GM21381 (cell line): ENCODE results near the gene TENT4B.

Experiments used
- ATAC-seq: cut with Tn5 transposase; IDR thresholded peaks from one replicate; pipeline ENCODE4 v1.9.1; 2021; ENCODE audit warnings: mild to moderate bottlenecking, moderate library complexity; ENCODE audit not compliant: unreplicated experiment

TENT4B gene

DNA sequence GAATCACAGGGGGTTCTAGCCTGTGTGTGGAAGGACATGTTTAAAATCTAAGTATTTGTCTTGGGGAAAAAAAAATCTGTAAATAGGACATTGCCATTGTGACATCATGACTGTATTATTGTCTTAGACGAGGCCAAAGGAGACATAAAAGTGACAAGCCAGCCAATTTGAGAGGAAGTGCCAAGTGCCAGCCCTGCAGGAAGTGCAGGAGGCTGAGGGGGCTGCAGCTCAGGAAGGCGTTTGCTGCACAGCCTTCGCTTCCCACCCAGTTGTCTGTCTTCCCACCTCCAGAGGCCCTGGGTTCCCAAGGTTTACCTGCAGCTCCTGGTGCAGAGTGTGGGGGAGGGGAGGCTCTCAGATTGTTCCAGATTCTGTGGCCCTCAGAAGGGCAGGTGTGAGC, 114.5 kb downstream of the TENT4B start:
- ATAC-seq, result no peak

DNA sequence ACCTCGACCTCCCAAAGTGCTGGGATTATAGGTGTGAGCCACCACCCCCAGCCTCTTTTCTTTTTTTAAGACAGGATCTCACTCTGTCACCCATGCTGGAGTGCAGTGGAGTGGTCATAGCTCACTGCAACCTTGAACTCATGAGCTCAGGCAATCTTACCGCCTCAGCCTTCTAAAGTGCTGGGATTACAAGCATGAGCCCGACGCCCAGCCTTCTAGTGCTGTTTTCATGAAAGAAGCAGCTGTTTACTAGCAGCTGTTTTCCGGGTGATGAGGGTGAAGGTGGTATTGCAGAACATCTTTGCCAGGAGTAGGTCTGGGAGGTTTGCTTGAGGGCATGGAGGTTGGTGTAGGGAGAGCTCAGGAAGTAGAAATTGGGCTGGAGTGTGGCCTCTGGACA, 115.2 kb downstream of the TENT4B start:
- no peak for ATAC-seq

DNA sequence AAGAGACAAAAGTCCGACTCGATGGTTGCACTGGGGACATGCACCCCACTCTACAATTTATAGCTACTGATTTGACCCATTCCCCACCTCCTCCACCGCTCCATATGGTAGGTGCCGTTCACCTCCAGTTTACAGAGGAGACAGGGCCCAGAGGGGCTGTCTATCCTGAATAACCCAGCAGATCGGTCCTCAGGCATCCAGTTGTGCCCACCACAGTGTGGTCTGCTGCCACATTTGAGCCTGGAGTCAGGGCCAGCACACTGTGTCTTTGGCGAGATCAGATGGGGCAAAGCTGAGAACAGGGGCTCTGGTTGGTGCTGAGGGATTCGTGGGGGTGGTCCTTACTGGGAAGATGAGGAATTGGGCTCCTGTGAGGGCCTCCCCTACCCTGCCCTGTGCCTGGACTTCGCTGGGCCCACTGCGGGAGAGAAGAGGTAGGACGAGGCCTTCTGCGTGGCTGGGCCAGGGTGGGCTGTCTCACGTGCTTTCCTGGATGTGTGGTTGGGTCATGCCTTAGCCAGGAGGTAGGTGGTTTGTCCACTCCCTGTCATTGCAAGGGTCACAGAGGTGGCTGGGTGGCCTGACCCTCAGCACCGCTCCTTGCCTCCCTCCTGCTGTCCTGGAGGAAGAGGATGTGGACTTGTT, 116.1 kb downstream of the TENT4B start:
- ATAC-seq, result no peak

DNA sequence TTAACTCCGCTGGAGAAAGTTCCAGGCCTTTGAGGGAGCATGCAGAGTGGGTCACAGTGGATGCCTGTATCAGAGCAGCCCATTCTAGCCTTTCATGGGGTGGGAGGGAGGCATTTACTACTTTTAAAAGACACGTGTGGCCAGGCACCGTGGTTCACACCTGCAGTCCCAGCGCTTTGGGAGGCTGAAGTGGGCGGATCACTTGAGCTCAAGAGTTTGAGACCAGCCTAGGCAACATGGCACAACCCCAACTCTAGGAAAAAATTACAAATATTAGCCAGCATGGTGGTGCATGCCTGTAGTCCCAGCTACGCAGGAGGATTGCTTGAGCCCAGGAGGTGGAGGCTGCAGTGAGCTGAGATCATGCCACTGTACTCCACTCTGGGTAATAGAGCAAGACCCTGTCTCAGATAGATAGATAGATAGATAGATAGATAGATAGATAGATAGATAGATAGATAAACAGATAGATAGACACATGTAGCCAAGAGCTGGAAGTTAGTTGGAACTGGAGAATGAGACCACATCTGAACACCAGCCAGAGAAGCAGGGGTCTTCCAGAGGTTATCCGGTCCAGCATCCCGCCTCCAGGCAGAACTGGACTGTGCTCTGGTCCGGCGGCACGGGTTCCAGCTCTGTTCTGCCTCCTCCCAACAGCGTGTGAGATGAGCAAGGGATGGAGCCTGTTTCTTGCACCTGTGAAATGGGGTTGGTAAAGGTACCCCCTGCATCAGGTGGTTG, 116.8 kb downstream of the TENT4B start:
- no peak for ATAC-seq

DNA sequence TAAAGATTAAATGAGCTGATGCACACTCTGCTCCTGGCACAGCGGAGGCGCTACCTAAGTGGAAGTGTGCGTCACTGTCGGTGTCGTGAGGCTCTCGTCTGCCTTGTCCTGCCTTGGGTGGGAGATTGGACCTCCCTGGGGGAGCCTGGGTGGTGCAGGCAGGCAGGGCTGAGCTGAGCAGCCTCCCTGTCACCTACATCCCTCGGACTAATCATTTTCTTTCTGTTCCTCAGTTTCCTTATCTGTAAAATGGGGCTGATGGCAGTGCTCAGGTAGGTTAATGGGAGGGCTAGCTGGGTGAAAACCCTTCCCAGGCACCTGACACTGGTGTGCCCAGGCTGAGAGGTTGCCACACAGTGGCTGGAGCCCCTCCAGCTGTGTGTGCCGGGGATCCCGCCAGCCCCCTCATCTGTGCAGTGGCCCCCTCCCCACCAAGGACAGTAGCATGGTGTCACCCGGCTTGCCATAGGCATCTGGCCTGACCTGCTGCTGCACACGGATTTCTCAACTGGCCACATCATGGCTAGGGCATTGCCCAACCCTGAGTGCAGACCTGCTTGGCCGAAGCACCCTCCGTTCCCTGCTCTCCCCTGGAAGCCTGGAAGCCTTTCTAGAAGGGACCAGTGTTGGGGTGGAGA, 117.5 kb downstream of the TENT4B start:
- ATAC-seq, result no peak

DNA sequence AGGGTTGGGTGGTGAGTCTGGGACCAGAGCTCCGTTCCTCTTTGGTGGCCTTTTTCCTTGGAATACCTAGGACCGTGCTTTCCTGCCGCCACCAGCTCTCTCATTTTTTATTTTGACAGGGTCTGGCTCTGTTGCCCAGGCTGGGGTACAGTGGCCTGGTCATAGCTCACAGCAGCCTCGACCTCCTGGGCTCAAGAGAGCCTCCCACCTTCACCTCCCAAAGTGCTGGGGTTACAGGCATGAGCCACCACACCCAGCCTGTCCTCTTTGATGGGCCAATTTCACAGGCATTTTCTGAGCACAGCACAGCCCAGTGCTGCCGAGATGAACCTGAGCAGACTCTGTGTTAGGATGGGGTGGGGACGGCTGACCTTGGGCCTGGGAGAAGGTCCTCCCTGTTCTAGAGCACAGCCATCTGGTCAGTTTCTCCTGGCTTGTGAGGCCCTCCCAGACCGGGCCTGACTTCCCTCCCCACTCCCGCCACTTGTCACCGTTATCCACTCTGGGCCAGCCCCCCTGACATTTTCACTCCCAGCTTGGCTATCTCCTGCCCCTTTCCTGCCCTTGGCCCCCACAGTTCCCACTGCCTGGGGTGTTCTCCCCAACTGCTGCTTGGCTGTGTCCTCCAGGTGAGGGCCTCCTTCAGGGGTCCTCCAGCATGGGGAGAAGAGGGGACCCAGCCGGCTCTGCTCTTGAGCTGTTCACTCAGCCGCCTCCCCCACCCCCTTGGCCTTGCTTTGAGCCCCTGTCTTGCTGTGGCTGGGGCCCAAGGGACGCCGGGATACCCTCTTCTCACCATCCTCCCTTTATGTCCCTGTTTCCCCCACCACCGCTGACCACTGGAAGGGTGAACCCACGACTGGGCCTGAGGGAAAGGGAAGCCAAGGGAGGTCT, 118.3 kb downstream of the TENT4B start:
- no peak for ATAC-seq

DNA sequence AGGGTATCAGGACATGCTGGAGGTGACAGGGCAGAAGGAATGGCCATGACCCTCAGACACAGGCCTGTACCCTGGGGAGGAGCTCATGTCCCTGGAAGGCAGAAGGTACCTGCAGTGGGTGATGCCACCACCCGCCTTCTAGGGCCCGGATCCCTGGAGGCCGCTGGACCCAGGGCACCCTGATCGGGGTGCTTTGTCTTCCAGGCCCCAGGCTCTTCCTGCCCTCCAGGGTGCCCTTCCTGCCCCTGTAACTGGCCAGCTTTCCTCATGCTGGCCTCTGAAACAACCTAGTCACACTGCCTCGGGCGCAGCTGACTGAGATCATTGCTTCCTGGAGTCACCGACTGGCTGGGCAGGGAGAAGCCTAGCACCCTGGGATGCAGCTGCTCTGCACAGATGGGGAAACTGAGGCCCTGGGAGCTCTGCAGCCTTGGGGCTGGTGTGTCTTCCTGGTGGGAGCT, 119.0 kb downstream of the TENT4B start:
- no peak for ATAC-seq

DNA sequence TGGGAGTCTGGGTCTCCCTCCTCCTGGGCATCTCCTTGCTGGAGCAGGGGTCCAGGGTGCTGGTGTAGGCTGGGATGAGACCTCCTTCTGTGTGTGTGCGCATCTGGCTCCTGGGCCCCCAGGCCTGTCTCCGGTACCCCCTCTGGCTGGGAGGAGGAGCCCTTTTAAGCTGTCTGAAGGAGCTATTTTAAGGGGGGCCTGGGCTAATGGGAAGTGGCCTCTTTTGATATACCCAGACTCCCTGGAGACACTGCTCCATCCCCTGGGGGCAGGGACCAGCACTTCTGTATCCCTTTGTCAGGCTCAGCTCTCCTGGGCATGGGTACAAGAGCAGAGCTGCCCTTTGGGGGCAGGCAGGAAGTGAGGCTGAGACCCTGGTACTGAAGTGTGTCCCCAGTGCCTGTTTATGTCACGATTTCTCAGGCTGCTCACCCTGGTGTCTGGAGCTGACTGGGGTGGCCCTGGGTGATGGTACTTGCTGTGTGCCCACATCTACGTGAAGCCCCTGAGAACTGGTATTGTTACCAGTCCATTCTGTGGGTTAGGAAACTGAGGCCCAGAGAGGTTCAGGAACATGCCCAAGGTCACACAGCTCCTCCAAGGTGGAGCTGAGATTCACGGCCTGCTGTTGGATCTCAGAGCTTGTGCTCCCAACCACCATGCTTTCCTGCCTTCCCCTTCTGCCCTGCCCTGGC, 119.7 kb downstream of the TENT4B start:
- ATAC-seq, result no peak

DNA sequence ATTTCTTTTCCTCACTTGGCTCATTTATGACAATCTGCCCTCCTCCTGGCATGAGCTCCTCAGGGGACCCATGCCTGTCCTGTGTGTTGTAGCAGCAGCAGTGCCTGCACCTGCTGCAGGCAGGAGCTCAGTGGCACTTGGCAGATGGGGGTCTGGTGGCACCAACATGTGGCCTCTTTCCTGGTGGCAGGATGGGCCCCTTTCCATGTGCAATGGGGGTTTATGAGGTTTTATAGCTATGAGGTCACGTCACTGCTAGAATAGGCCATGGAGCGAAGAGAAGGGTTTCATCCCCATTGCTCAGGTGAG, 120.2 kb downstream of the TENT4B start:
- no peak for ATAC-seq

DNA sequence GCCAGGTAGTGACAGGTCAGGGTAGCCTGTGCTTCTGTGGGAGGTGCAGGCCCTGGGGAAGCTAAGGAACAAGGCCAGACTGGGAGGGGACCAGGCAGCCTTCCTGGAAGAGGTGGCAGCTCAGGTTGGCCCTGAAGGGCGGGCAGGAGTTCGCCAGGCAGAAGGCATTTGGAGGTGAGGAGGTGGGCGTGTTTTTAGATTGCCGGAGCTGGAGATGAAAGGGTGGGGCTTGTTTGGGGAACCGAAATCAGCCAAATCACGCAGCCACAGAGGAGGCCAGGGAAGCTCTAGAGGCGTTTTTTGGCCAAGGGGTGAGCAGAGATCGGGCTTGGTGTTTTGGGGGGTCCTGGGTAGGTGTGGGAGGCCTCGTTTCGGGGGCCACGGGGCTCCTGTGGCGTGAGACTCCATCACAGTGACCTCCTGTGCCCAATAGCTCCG, 120.8 kb downstream of the TENT4B start:
- peak; percentile 65 for ATAC-seq

DNA sequence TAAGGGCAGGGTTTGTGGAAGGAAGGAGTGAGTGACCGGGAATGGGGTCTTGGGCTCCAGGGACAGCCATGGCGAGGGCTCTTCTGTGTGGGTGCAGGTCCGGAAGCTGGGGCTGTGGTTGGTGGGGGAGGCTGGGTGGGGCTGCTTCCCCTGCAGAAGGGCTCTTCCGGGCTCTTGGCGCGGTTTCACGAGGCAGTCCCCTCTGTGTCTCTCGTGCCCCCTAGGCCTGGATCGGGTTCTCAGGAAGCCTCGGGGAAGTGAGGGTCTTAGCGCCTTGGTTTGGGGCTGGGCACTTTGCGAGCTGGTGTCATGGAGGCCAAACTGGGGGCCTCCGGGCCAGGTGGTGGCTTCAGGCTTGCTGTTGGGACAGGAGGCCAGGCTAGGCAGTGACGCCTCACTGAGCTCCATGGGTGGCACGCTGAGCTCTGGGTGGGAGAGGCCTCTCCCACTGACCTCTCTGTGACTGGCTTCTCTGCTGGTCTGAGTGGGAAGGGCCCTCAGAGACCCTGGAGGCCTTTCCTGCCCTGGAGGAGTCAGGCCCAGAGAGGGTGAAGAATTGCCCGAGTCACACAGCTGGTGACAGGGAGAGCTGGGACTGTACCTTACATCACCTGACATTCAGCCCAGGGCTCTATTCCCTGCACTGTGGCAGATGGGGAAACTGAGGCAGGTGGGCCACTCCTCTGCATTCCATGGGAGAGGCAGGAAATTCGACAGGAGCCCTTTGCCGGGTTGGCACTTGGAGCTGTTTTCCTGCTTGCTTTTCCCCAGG, 121.4 kb downstream of the TENT4B start:
- peak; percentile 36 for ATAC-seq

DNA sequence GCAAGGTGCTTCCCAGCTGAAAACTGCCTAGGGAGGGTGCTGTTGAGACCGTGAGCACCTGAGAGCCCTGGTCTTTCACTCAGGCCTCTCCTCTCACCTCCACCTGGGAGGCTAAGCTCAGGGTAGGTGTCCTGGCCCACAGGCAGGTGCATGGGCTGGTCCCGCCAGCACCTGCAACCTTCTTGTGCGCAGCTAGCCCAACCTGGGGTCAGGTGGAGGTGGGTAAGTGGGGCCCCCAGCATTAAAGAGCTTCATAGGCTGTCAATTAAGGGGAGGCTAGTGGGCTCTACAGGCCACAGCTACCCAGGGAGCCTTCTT, 122.0 kb downstream of the TENT4B start:
- ATAC-seq, result no peak

DNA sequence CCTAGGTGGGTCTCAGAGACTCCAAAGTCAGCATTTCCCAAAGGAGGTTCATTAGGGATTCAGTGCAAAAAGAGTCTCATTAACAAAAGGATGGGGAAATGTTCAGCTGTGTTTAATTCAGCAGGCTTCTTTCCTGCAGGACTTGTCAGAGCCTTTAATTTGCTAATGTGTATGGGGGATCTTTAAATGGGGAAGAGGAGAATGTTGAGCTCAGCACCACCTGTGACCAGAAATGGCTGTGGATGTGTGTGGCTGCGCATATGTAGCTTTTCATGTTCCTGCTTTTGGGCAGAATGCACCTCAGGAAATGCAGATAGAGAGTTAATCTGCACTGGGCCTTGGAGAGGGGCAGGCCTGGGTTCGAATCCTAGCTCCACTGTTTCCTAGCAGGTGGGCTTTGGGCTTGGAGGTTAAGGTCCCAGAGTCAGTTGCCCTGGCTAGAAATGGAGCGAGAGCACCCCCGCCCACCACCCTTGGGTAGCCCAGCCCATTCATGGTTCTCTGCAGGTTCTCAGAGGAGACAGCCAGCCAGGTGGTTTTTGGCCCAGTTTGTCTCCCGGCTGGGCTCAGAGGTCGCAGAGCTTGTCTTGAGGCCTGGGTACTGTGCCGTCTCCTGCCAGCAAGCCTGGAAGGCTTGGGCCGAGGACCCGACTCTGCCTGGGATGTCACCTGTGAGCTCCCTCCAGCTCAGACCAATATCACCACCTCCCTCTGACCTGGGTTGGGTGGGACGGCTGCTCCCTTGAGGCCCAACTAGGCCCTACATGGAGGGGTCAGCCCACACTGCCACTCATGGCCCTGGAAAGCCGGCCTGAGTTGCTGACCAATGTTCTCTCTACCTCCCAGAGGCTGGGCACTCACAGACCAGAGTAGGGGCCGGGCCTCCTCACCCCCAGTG, 122.6 kb downstream of the TENT4B start:
- ATAC-seq, result no peak

DNA sequence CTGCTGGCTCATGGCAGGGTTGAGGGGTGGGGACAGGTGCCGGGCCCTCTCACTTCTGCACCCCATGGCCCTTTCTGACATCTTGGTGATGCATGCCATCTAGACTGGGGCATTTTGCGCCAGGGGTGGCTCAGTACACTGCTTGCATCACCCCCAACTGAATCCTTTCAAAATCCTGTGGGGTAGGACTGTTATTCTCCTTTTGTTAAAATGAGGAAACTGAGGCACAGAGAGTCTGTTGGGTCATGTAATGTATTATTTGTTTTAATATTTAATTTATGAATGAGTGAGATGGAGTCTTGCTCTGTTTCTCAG, 123.2 kb downstream of the TENT4B start:
- ATAC-seq, result no peak

DNA sequence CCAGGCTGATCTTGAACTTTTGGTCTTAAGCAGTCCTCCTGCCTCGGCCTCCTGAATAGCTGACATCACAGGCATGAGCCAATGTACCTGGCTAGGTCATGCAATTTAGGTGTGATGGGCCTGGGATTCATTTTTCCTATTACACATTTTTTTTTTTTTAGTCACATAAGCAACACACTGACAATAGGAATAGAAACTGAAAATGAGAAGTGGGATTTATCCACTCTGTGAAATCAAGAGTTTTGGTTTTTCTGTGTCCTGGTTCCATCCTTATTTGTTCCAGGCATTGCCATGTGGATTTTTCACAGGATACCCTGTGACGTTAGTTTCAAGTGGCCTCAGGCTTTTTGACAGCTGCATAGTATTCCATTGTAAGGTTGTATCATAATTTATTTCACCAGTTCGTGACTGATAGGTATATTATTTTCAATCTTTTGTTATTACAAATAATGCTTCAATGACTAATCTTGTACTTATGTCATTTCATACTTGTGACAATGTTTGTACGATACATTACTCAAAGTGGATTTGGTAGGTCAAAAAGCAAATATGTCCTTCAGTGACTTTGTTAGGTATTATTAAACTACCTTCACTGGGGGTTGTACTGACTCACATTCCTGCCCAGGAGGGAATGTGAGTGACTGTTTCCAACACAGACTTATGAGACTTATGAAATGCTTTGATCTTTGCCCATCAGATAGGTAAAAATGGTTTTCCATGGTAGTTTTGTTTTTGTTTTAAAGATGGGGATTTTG, 123.9 kb downstream of the TENT4B start:
- ATAC-seq, result no peak

DNA sequence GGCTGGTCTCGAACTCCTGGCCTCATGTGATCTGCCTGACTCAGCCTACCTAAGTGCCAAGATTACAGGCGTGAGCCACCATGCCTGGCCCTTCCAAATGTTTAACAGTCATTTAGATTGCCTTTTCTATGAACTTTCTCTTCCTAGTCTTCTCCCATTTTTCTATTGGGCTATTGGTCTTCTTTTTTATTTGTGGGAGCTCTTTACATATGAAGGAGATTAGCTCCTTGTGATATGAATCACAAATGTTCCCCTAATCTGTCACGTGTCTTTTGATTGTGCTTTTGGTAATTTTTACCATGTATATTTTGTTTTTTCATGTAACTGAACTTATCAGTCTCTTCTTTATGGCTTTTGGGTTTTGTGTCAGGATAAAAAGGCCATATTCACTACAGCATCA, 125.1 kb downstream of the TENT4B start:
- no peak for ATAC-seq

DNA sequence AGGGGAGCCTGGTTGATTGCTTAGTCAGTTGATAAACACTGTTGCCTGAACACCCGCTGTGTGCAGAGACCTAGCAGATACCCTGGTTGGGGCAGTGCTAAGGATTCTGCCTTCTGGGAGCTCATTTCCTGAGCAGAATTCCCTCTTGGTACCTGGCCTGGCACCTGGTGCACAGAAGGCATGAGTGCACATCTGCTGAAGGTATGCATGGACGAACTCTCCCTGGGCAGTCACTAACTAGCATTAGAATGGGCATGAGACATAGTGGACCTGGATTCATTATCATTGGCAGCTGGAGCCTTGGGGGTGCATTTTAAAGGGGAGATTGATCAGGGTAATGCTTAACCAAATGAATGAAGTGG, 126.4 kb downstream of the TENT4B start:
- ATAC-seq, result no peak

DNA sequence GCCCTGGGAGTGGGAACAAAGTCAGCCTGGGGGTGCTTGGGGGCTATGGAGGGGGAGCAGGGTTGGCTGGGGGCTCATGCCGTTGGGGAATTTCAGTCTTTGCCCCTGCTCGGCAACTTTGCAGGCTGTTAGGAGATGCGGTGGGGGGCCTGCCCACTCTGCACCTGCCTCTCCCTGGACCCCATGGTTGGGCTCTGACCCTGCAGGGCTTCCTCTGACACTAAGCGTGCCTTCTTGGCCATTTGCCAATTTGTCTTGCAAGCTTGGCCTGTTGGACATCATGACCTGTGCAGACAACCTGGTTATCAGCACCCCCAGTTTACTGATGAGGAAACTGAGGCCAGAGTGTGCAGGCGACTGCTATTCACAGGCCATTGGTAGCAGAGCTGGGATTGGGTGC, 127.8 kb downstream of the TENT4B start:
- ATAC-seq, result no peak
